Measurements from ENCODE around the gene VEGFA.

DNA sequence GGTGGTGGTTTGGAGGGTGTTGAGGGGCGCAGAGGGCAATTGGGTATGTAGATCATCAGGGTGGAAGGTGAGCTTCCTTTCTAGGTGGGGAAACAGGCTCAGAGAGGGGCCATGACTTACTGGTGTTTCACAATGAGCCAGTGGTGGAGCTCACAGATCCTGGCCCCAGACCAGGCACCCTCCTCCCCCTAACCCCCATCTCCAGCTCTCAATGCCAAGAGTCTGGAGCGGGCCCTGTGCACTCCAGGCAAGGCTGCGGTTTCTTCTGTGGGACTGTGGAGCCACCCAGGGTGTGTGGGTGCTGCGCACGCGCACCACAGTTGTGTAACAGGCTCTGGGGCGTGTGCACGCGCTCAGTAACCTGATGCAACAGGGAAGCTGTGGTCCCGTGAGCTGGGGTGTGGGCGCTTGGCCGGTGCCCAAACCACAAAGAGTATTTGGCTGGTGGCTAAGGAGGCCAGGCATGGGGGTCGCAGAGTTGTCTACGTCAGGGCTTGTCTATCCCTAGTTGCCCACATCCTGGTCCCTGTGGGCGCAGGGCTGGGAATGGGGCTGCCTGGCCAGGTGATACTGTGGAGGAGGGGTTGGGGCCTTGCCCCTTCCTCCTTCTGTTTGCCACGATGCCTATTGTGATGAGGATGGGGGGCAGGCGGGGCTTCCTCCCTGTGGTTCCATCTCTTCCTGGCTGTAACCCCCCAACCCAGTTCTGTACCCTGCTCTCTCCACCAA lies 44.9 kb upstream of the VEGFA start:
- TF ChIP-seq POLR2A (IDR thresholded peaks at IDR 0.05; ENCODE audit: low read depth, low read length) (no peak), POLR2AphosphoS5 (IDR thresholded peaks at IDR 0.05; ENCODE audit: low read depth, low read length) (no peak)
